Lung (tissue), 12 donors: Measurements from ENCODE around the gene ANKS1B. TPM values are rescaled to one million over a fixed set of nuclear protein-coding genes. Genes with fewer than 3 reads are reported as not detected.

Source experiments
- ATAC-seq: fragments of 200-7000 bp; cut with Tn5 transposase; one replicate; pipeline ENCODE4 v1.9.1; 2020; ENCODE audit warnings: moderate number of reproducible peaks; ENCODE audit not compliant: insufficient read depth, low FRiP score
- DNase-seq, 3 donors: peaks; one replicate each; pipeline ENCODE4 v3.0.0-alpha.2; 2013 to 2017
- H3K27ac ChIP-seq, 2 donors: one replicate each; pipeline ENCODE4 v1.5.1; 2013; ENCODE audit warnings: mild to moderate bottlenecking in 2 of 2, moderate library complexity in 2 of 2, control low read depth in 1 of 2, inconsistent platforms in 1 of 2, low read depth in 1 of 2, low read length in 1 of 2
- H3K27me3 ChIP-seq, 3 donors: one replicate each; pipeline ENCODE4 v1.5.1; 2013; ENCODE audit warnings: low read length in 2 of 3; ENCODE audit not compliant: control insufficient read depth in 3 of 3, insufficient read depth in 3 of 3
- H3K36me3 ChIP-seq, 4 donors: one replicate each; pipeline ENCODE4 v1.5.1; 2013; ENCODE audit warnings: low read length in 4 of 4, mild to moderate bottlenecking in 1 of 4, moderate library complexity in 1 of 4; ENCODE audit not compliant: control insufficient read depth in 4 of 4, insufficient read depth in 4 of 4
- H3K4me1 ChIP-seq, 5 donors: one replicate each; pipeline ENCODE4 v1.5.1; 2013; ENCODE audit warnings: low read length in 5 of 5, mild to moderate bottlenecking in 2 of 5, moderate library complexity in 1 of 5; ENCODE audit not compliant: control insufficient read depth in 5 of 5, insufficient read depth in 5 of 5
- H3K4me3 ChIP-seq: one replicate; pipeline ENCODE4 v1.5.1; 2013; ENCODE audit warnings: mild to moderate bottlenecking, control low read depth, moderate library complexity
- H3K9ac ChIP-seq, 2 donors: one replicate each; pipeline ENCODE4 v1.5.1; 2013; ENCODE audit warnings: low read length in 2 of 2, control low read depth in 1 of 2; ENCODE audit not compliant: insufficient read depth in 1 of 2
- H3K9me3 ChIP-seq, 4 donors: one replicate each; pipeline ENCODE4 v1.5.1; 2013; ENCODE audit warnings: low read length in 3 of 4, mild to moderate bottlenecking in 1 of 4, moderate library complexity in 1 of 4; ENCODE audit not compliant: control insufficient read depth in 4 of 4, insufficient read depth in 3 of 4
- CTCF ChIP-seq: IDR thresholded peaks from 2 replicates; pipeline ENCODE4 v1.5.1; 2012; ENCODE audit warnings: mild to moderate bottlenecking; ENCODE audit errors: control extremely low read depth, extremely low read depth
- WGBS, 2 donors: extraction: QIAGEN DNeasy Blood & Tissue Kit; methylation state at CpG; one replicate each; pipeline ENCODE4 v1.1.7; 2013; 5-methylcytosine and 5-hydroxymethylcytosine counted together
- polyA plus RNA-seq, 2 donors: library from polyadenylated mRNA; stranded (reverse); fragments of 200-250 nt; gene quantifications; one replicate each; pipeline ENCODE4 v1.2.1, GENCODE V29; 2013
- total RNA-seq, 2 donors: library from RNA; depleted of rRNA in 1 of 2; stranded (reverse); fragments of >200 nt in 1 of 2; gene quantifications; one replicate each; pipeline ENCODE4 v1.2.1, GENCODE V29; 2014 to 2021
- donor health status: control.
- donor health status: control.
- donor health status: Bipolar disorder and iron deficiency.
- donor health status: healthy.
- donor health status: DM: yes; HTN: yes; CAD: no.

The ANKS1B gene
- total and polyA plus RNA-seq, 4 donors, result 0.32 to 10.3 (median 3.7) TPM

- 41 to 53% methylated on average over 2 of the region's 2 CpGs for WGBS, 2 donors
- Histone ChIP-seq H3K4me1 (peaks cover 0 to 44% (median 0%) of the 10 kb centered on the region in 5 donors), H3K4me3 (no peak overlapping the region), H3K27me3 (no peaks in the 10 kb centered on the region), H3K36me3 (no peaks in the 10 kb centered on the region), H3K27ac (no peak overlapping the region), H3K9me3 (no peaks in the 10 kb centered on the region), H3K9ac (no peak overlapping the region)
- TF ChIP-seq CTCF, result no peak
- DNase-seq (no peak), ATAC-seq (no peak)
These were observed 1166.5 kb downstream of the ANKS1B start for GRCh38 chr12:98818239-98818638.

- peaks cover 0 to 39% (median 0%) of the 10 kb centered on the region in 5 donors for H3K4me1 ChIP-seq
- H3K36me3 ChIP-seq, result no peaks in the 10 kb centered on the region
- ATAC-seq, result no peak
- H3K4me3 ChIP-seq, result no peak overlapping the region
- TF ChIP-seq CTCF, result no peak
- no peaks in the 10 kb centered on the region for H3K9me3 ChIP-seq
- no peak for DNase-seq
- H3K27me3 ChIP-seq, result no peaks in the 10 kb centered on the region
- no peak overlapping the region for H3K27ac ChIP-seq
- WGBS, 2 donors, result 33 to 49% methylated on average over 2 of the region's 2 CpGs
- H3K9ac ChIP-seq, result no peak overlapping the region
These were observed 1167.0 kb downstream of the ANKS1B start for GRCh38 chr12:98817742-98818141.

- no peak for TF ChIP-seq CTCF
- Histone ChIP-seq H3K4me3 (no peak overlapping the region), H3K9ac (no peak overlapping the region), H3K27me3 (no peaks in the 10 kb centered on the region), H3K36me3 (no peaks in the 10 kb centered on the region), H3K9me3 (no peaks in the 10 kb centered on the region), H3K4me1 (peaks cover 0 to 35% (median 0%) of the 10 kb centered on the region in 5 donors), H3K27ac (no peak overlapping the region)
- ATAC-seq (no peak), DNase-seq (no peak)
- 78 to 81% methylated on average over 4 of the region's 4 CpGs for WGBS, 2 donors
These were observed 1168.0 kb downstream of the ANKS1B start for GRCh38 chr12:98816720-98817119.

GRCh38 chr12:98814254-98814653, 1170.5 kb downstream of the ANKS1B start:
- no peak for DNase-seq
- no peak for TF ChIP-seq CTCF
- 54 to 69% methylated on average over 6 of the region's 6 CpGs for WGBS, 2 donors
- H3K27ac ChIP-seq, result no peak overlapping the region
- H3K9ac ChIP-seq, result no peak overlapping the region
- no peaks in the 10 kb centered on the region for H3K36me3 ChIP-seq
- ATAC-seq, result no peak
- H3K27me3 ChIP-seq, result no peaks in the 10 kb centered on the region
- H3K4me1 ChIP-seq, result peaks cover 0 to 11% (median 0%) of the 10 kb centered on the region in 5 donors
- no peaks in the 10 kb centered on the region for H3K9me3 ChIP-seq
- H3K4me3 ChIP-seq, result no peak overlapping the region
